Erythroblast (primary cell): ENCODE data around the gene SSC4D.

Source experiments
- GATA1 ChIP-seq: IDR thresholded peaks from 2 replicates; pipeline ENCODE4 v1.6.1; 2011; ENCODE audit warnings: low read depth, mild to moderate bottlenecking, control low read depth, low read length, moderate library complexity
- POLR2A ChIP-seq: IDR thresholded peaks from 2 replicates; pipeline ENCODE4 v1.6.1; 2011; ENCODE audit warnings: mild to moderate bottlenecking, low read length

DNA sequence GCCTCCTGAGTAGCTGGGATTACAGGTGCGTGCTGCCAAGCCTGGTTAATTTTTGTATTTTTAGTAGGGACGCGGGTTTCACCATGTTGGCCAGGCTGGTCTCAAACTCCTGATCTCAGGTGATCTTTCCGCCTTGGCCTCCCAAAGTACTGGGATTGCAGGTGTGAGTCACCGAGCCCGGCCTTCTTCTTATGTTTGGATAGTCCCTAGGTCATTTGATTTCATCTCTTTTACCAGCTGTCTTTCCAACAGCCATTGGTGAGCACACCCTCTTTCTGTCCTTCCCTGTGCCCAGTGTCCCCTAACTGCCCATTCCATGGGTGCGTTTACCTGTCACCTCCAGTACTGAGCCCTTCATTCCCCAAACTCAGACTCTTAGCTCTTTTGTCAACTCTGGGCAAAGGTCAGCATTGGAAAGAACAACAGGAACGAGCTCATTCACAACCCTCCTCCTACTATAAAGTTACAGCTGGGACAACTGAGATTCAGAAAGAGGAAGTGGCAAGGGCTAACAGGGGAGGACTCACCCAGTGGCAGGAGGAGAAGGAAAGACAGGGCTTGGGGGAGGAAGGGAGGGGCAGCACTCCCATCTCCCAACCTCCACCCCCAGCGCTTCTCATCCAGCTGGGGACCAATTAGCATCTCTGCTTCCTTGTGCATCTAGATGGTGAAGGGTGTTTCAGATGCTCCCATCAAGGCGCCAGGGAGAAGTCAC is 5.6 kb downstream of the SSC4D start:
- no peak for TF ChIP-seq POLR2A
- no peak for TF ChIP-seq GATA1
